HG03558 (cell line): Measurements from ENCODE around the gene TMEFF2.

Experiments used
- ATAC-seq: cut with Tn5 transposase; IDR thresholded peaks from one replicate; pipeline ENCODE4 v1.9.1; 2021; ENCODE audit warnings: moderate number of reproducible peaks; ENCODE audit not compliant: unreplicated experiment; ENCODE audit errors: extremely low read depth

Gene TMEFF2

GRCh38 chr2:191916826-191917225 is 277.9 kb downstream of the TMEFF2 start:
- ATAC-seq: no peak

GRCh38 chr2:191915750-191916149 is 279.0 kb downstream of the TMEFF2 start:
- no peak for ATAC-seq

DNA sequence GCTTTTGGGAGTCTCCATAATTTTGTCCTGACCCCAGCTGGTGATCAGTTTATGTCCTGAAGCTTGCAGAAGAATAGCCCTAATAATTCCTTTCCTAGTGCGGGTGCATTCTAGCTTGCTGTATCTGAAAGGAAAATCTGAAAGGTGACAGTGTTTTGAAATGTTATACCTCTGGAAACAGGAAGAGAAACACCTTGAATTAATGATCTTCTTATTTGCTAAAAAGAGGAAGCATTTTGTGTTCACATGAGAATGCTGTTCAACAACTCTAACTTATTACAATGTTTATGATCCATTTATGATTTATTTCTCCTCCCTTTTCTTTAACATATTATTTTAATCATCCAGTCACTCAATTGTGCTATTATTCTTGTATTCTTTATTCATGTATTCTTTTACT is 280.9 kb downstream of the TMEFF2 start:
- no peak for ATAC-seq

DNA sequence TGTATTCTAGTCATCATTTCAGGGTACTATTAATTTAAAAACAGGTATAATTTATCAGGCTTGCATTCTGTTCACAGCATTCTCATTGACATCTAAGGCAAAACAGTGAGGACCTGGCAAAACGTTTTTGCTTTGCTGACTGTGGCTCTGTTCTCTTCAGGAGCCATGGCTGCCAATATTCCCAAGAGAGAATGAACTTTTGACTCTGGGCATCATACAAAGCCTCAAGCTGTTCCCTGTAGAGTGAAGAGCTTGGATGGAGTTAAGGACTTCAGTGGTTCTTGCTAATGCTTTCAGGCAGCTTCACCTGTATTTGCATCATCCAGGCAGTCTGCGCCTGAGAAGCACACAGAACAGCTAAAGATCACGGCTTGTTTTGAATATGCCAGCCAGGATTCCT is 282.0 kb downstream of the TMEFF2 start:
- ATAC-seq: no peak

GRCh38 chr2:191910518-191910917 is 284.2 kb downstream of the TMEFF2 start:
- ATAC-seq: no peak

- no peak for ATAC-seq
Observed at GRCh38 chr2:191908874-191909273, 285.9 kb downstream of the TMEFF2 start.

- ATAC-seq: no peak
Observed at GRCh38 chr2:191907545-191907944, 287.2 kb downstream of the TMEFF2 start.

- no peak for ATAC-seq
Observed at GRCh38 chr2:191907091-191907490, 287.6 kb downstream of the TMEFF2 start.

- ATAC-seq: no peak
Observed at GRCh38 chr2:191905336-191905735, 289.4 kb downstream of the TMEFF2 start.

DNA sequence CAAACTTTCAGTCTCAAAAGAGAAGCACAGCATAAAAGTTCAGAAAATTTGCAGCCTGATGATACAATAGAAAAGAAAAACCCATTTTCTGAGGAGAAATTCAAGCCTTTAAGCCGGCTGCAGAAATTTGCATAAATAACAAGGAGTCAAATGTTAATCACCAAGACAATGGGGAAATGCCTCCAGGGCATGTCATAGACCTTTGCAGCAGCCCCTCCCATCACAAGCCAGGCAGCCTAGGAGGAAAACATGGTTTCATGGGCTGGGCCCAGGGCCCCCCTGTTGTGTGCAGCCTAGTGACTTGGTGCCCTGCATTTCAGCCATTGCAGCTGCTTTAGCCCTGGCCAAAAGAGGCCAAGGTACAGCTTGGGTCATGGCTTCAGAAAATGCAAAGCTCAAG is 293.7 kb downstream of the TMEFF2 start:
- ATAC-seq: no peak

- ATAC-seq: no peak
Observed at GRCh38 chr2:191899410-191899809, 295.3 kb downstream of the TMEFF2 start.
